GM19463 (cell line): Measurements from ENCODE around the gene PIN1.

ENCODE experiments used
- ATAC-seq: cut with Tn5 transposase; IDR thresholded peaks from one replicate; pipeline ENCODE4 v1.9.1; 2021; ENCODE audit warnings: mild to moderate bottlenecking, moderate library complexity; ENCODE audit not compliant: unreplicated experiment

Gene PIN1

GRCh38 chr19:9883231-9883758, 48.2 kb downstream of the PIN1 start:
- no peak for ATAC-seq

- ATAC-seq = no peak
Measured at GRCh38 chr19:9883764-9884163, 48.6 kb downstream of the PIN1 start.

DNA sequence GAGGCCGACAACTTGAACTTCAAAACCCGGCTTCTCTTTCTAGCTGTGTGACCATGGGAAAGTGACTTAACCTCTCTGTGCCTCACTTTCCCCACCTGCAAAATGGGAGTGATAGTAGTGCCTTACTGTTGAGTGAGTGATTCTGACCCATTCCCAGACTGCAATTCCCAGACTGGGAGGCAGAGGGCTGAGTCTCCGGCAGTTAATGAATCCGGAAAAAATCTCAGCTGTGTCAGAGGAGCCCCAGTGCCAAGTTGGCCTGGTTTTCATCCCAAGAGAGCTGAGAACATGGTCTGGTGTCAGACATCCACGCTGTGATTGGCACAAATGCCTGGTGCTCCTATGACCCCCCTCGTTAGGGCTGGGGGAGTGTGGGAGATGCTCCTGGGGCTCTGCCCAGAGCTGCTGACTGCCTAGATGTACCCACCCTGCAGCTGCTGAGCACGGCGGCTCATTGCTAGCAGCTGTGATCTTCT, 50.0 kb downstream of the PIN1 start:
- no peak for ATAC-seq

GRCh38 chr19:9891609-9892373, 56.7 kb downstream of the PIN1 start:
- ATAC-seq = no peak
